ENCODE results near the gene PUS3.

Gene PUS3

GRCh38 chr11:125948278-125949051 lies 45.5 kb upstream of the PUS3 start:
- no peak for DNase-seq
- Histone ChIP-seq H3K4me1 (ENCODE audit: control extremely low read depth in 1 of 4, control insufficient read depth in 4 of 4, insufficient read depth in 4 of 4, low read length in 3 of 4) (no peaks in the 10 kb centered on the region), H3K27me3 (replicated peaks in 2 of 5; ENCODE audit: control insufficient read depth in 4 of 5, insufficient read depth in 5 of 5, low read length in 4 of 5) (peaks cover 0 to 25% (median 5%) of the 10 kb centered on the region in 5 experiments), H3K9me3 (ENCODE audit: control extremely low read depth in 1 of 5, control insufficient read depth in 4 of 5, insufficient read depth in 2 of 5, low read depth in 1 of 5, low read length in 4 of 5) (no peaks in the 10 kb centered on the region), H3K4me3 (ENCODE audit: control insufficient read depth in 1 of 7, extremely low read depth in 1 of 7, insufficient read depth in 4 of 7, low read depth in 2 of 7, low read length in 6 of 7) (no peak overlapping the region), H3K27ac (ENCODE audit: insufficient read depth in 1 of 2, low read depth in 1 of 2, low read length in 2 of 2, poor library complexity in 1 of 2, severe bottlenecking in 2 of 2) (no peak overlapping the region), H3K36me3 (ENCODE audit: control insufficient read depth in 4 of 4, insufficient read depth in 4 of 4, low read length in 3 of 4) (no peaks in the 10 kb centered on the region)
- ChIA-PET CTCF (interaction anchor here (0.8 to 2.0 kb wide), 3 partner anchors 10 to 31 kb away, joined by 3 to 4 read pairs (median 3); no protein-coding TSS in a partner anchor), POLR2A (no interaction called here)
- WGBS (ENCODE audit: insufficient coverage), result 87% methylated on average over 19 of the region's 23 CpGs

- Histone ChIP-seq H3K4me3 (ENCODE audit: control insufficient read depth in 1 of 7, extremely low read depth in 1 of 7, insufficient read depth in 4 of 7, low read depth in 2 of 7, low read length in 6 of 7) (no peak overlapping the region), H3K27me3 (replicated peaks in 2 of 5; ENCODE audit: control insufficient read depth in 4 of 5, insufficient read depth in 5 of 5, low read length in 4 of 5) (peaks cover 0 to 22% (median 5%) of the 10 kb centered on the region in 5 experiments), H3K9me3 (ENCODE audit: control extremely low read depth in 1 of 5, control insufficient read depth in 4 of 5, insufficient read depth in 2 of 5, low read depth in 1 of 5, low read length in 4 of 5) (no peaks in the 10 kb centered on the region), H3K4me1 (ENCODE audit: control extremely low read depth in 1 of 4, control insufficient read depth in 4 of 4, insufficient read depth in 4 of 4, low read length in 3 of 4) (no peaks in the 10 kb centered on the region), H3K36me3 (ENCODE audit: control insufficient read depth in 4 of 4, insufficient read depth in 4 of 4, low read length in 3 of 4) (no peaks in the 10 kb centered on the region), H3K27ac (ENCODE audit: insufficient read depth in 1 of 2, low read depth in 1 of 2, low read length in 2 of 2, poor library complexity in 1 of 2, severe bottlenecking in 2 of 2) (no peak overlapping the region)
- WGBS (ENCODE audit: insufficient coverage), result 95% methylated on average over 22 of the region's 24 CpGs
- POLR2A ChIA-PET, result no interaction called here
- CTCF ChIA-PET, result no interaction called here
- no peak for DNase-seq
These were observed 44.6 kb upstream of the PUS3 start for GRCh38 chr11:125947419-125948277.

GRCh38 chr11:125946712-125947418 lies 43.9 kb upstream of the PUS3 start:
- Histone ChIP-seq H3K36me3 (ENCODE audit: control insufficient read depth in 4 of 4, insufficient read depth in 4 of 4, low read length in 3 of 4) (no peaks in the 10 kb centered on the region), H3K9me3 (ENCODE audit: control extremely low read depth in 1 of 5, control insufficient read depth in 4 of 5, insufficient read depth in 2 of 5, low read depth in 1 of 5, low read length in 4 of 5) (no peaks in the 10 kb centered on the region), H3K4me3 (ENCODE audit: control insufficient read depth in 1 of 7, extremely low read depth in 1 of 7, insufficient read depth in 4 of 7, low read depth in 2 of 7, low read length in 6 of 7) (no peak overlapping the region), H3K4me1 (ENCODE audit: control extremely low read depth in 1 of 4, control insufficient read depth in 4 of 4, insufficient read depth in 4 of 4, low read length in 3 of 4) (no peaks in the 10 kb centered on the region), H3K27ac (ENCODE audit: insufficient read depth in 1 of 2, low read depth in 1 of 2, low read length in 2 of 2, poor library complexity in 1 of 2, severe bottlenecking in 2 of 2) (no peak overlapping the region), H3K27me3 (replicated peaks in 2 of 5; ENCODE audit: control insufficient read depth in 4 of 5, insufficient read depth in 5 of 5, low read length in 4 of 5) (peaks cover 0 to 22% (median 4%) of the 10 kb centered on the region in 5 experiments)
- POLR2A ChIA-PET, result no interaction called here
- CTCF ChIA-PET, result no interaction called here
- 96% methylated on average over 10 of the region's 14 CpGs for WGBS (ENCODE audit: insufficient coverage)
- no peak for DNase-seq

- Histone ChIP-seq H3K36me3 (ENCODE audit: control insufficient read depth in 4 of 4, insufficient read depth in 4 of 4, low read length in 3 of 4) (no peaks in the 10 kb centered on the region), H3K27me3 (replicated peaks in 2 of 5; ENCODE audit: control insufficient read depth in 4 of 5, insufficient read depth in 5 of 5, low read length in 4 of 5) (peaks cover 0 to 17% (median 3%) of the 10 kb centered on the region in 5 experiments), H3K4me1 (ENCODE audit: control extremely low read depth in 1 of 4, control insufficient read depth in 4 of 4, insufficient read depth in 4 of 4, low read length in 3 of 4) (no peaks in the 10 kb centered on the region), H3K4me3 (ENCODE audit: control insufficient read depth in 1 of 7, extremely low read depth in 1 of 7, insufficient read depth in 4 of 7, low read depth in 2 of 7, low read length in 6 of 7) (no peak within 1 kb of the TSS), H3K9me3 (ENCODE audit: control extremely low read depth in 1 of 5, control insufficient read depth in 4 of 5, insufficient read depth in 2 of 5, low read depth in 1 of 5, low read length in 4 of 5) (no peaks in the 10 kb centered on the region), H3K27ac (ENCODE audit: insufficient read depth in 1 of 2, low read depth in 1 of 2, low read length in 2 of 2, poor library complexity in 1 of 2, severe bottlenecking in 2 of 2) (no peak within 1 kb of the TSS)
- 98% methylated on average over 8 of the region's 8 CpGs for WGBS (ENCODE audit: insufficient coverage)
- no peak for DNase-seq
- ChIA-PET POLR2A (no interaction called here), CTCF (interaction anchor here (1.2 kb wide), 1 partner anchor 22 kb away, joined by 3 read pairs; no protein-coding TSS in a partner anchor)
These were observed 43.0 kb upstream of the PUS3 start, which contains the start of gene VSIG10L2 for GRCh38 chr11:125945797-125946520. VSIG10L2 (plus strand) TSS chr11:125946044; CDS start chr11:125946056, 12 bp downstream.

GRCh38 chr11:125945011-125945796 lies 42.2 kb upstream of the PUS3 start:
- peaks cover 0 to 15% (median 3%) of the 10 kb centered on the region in 5 experiments for H3K27me3 ChIP-seq (replicated peaks in 2 of 5; ENCODE audit: control insufficient read depth in 4 of 5, insufficient read depth in 5 of 5, low read length in 4 of 5)
- WGBS (ENCODE audit: insufficient coverage), result 96% methylated on average over 7 of the region's 15 CpGs
- H3K4me3 ChIP-seq (ENCODE audit: control insufficient read depth in 1 of 7, extremely low read depth in 1 of 7, insufficient read depth in 4 of 7, low read depth in 2 of 7, low read length in 6 of 7), result no peak overlapping the region
- ChIA-PET POLR2A (no interaction called here), CTCF (interaction anchor here (0.8 to 1.2 kb wide), 2 partner anchors 21 to 23 kb away, joined by 3 read pairs; no protein-coding TSS in a partner anchor)
- no peaks in the 10 kb centered on the region for H3K4me1 ChIP-seq (ENCODE audit: control extremely low read depth in 1 of 4, control insufficient read depth in 4 of 4, insufficient read depth in 4 of 4, low read length in 3 of 4)
- no peaks in the 10 kb centered on the region for H3K9me3 ChIP-seq (ENCODE audit: control extremely low read depth in 1 of 5, control insufficient read depth in 4 of 5, insufficient read depth in 2 of 5, low read depth in 1 of 5, low read length in 4 of 5)
- no peak for DNase-seq
- no peak overlapping the region for H3K27ac ChIP-seq (ENCODE audit: insufficient read depth in 1 of 2, low read depth in 1 of 2, low read length in 2 of 2, poor library complexity in 1 of 2, severe bottlenecking in 2 of 2)
- H3K36me3 ChIP-seq (ENCODE audit: control insufficient read depth in 4 of 4, insufficient read depth in 4 of 4, low read length in 3 of 4), result no peaks in the 10 kb centered on the region
